HuH-7 (cell line): ENCODE results near the gene DYSF.

ENCODE experiments used
- DNase-seq: peaks from one replicate; pipeline ENCODE4 v3.0.0; 2011; ENCODE audit warnings: low spot score

Gene DYSF

DNA sequence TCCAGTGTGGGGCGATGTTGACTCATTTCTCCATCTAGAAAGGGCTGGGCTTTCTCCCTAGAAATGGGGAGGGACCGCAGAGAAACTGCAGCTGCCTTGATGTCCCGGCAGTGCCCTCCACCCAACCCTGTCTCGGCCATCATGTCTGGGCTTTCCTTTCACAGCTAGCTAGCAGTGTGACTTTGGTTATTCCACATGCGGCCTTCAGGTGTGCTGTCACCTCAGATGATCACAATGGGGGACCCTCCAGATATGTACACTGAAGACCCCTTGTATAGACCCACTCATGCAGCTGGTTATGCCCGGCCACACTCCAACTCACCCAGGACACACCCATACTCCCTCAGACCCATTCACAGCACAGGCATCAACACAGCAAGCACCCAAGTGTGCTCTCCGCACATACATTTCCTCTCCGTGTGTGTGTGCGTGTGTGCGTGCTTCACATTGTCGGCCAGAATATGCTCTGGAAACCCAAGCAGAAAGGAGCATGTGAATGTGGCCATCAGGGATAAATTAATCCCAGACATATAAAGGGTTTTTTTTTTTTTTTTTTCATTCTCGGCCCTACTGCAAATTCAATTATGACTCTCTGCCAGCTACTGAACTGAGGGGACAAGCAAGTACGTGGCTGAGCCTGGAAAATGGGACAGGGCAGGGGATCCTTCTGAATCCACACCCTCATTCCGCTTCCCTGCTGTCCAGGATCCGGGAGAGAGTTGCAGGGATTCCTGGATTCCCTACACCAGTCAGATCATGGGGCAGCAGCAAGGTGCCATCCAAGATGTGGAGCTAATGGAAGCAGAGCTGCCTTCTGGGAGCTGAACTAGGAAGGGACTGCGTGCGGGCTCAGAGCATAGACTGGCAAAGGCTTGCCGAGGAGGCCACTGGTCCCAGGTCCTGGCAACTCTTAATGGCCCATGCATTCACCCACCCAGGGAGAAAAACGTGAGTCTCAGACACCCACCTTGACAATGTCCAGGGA, 240.2 kb downstream of the DYSF start:
- no peak for DNase-seq

DNA sequence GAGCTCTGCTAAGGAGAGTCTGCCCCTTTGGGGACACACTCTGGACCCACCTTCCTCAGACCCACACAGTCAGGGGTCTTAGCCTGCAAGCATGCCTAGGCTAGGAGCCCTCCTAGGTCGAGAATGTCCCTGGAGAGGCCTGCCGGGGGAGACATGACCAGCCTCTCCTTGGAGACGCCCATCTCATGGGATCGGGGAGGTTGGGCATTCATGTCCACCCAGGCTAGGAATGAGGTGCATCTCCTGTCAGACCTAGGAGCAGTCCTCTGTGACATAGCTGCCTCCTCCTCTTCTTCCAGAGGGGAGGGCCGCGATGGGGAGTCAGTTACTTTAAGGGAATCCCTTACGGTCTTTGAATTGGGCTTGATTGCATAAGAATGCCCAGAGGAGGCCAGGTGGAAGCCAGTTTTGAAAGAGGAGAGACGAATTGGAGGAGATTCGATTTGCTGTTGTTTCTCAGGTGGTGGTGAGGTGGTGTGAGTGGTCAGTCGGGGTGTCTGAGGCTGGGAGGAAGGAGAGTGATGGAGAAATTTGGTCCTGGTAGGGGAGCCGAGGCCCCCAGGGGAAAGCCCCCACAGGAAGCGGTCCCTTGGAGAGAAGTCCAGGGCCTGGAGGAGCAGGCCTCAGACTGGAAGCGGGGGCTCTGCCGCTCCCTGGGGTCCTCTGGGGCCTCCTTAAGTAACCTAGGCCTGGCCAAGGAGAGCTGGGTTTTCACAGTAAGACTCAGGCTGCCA, 241.3 kb downstream of the DYSF start:
- DNase-seq = no peak

DNA sequence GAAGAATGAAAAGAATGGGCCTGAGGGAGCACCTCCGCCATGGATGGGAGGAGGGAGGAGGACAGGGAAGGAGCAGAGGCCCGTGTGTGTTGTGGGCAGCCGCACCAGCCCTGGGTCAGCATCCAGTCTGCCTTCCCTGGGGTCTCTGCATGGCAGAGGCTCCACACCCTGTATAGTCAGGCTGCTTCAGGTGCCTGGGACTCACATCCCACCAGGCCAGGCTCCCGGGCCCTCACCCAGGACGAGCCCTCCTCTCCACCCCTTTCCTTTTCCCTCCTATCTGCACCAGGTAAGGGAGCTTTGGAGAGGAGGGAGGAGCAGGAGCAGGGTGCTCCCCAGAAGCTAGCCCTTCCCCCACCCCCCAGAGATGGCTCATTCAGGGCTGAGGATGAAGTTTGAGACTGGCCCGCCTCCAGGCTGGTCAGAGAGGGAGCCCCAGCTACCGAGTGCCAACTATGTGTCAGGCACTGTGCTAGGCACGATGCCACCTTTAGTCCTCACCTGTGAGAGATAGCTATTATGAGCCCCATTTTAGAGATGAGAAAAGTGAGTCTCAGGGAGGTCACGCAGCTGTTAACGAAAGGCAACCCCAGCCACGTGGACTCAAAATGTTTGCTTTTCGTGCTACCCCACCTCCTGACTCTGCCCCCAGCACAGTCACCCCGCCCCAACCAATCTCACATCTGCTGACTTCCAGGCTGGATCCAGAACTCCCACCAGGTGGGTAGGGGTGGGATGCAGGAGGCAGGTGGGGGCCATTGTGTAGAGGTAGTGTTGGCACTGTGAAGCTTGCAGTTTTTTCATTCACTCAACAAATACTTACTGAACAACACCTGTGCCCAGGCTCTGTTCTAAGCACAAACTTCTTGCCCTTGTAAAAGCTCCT, 242.1 kb downstream of the DYSF start:
- no peak for DNase-seq

DNA sequence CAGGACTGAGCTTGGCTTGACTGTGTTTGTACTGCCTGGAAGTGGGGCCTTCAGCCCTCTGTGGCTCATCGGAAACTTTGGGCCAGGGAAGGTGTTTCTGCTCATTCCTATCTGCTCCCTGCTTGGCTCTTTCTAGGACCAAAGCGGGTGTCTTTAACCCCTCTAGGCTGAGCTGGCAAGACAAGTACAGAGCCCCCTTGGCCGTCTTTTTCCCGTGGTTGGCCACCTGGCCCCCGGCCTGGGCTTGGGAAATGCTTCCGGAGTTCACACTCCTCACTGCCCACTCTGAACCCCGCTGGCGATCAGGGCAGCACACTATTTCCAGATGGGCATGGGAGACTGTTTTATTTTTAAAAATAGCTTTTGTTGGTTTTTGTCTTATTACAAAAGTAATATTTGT, 243.0 kb downstream of the DYSF start:
- DNase-seq = no peak

DNA sequence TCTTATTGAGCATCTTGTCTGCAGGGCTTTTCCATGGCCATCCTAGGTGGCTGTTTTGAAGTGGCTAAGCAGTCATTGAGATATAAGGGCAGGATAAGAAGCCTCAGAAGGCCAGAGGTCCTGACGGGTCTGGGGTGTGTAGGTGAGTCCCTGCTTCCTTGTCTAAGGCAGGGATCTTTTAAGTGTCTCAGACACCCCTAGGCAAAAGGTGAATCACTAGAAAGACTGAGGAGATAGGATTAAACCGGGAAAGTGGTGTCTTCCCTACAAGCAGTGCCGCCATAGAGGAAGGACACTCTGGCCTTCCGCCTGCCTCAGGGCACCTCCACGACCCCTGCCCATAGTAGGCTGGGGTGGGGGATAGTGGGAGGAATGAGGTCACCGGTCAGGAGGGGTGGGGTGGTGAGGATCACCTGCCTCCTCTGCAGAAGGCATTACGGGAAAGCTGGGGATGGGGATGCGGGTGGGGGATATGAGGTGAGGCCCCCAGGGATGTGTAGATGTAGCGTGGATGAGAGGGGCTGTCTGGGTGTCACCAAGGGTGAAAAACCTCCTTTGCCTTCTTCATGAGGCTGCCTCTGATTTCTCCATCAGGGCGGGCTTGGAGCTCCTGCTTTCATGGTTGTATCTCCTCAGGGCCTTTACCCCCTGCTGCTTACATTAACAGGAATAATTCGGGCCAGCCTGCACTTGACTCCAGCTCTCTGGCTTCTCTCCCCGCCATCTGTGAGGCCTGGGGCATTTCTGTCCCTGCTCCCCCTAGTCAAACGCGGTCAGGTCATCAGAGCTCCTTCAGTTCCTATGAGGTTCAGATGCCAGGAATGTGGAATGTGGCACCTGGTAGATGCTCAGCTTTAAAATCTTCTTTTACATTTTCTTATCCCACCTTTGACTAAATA, 244.0 kb downstream of the DYSF start:
- DNase-seq = no peak

DNA sequence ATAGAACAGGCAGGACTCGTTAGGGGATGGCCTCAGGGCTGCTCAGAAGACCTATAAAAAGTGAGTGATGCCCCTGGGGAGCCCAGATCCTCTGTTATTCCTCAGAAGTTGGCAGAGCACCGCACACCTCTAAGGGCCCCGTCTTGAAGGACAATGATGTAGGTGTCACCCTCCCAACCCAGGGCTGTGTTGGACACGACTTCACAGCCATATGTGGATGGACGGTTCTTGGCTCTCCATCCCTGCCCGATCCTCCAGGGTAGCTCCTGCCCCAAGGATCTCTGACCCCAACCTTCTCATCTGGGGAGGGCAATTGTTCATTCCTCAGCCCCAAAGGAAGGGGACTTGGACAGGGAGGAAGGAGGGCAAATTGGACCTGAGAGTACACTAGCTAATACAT, 246.1 kb downstream of the DYSF start:
- DNase-seq = no peak

DNA sequence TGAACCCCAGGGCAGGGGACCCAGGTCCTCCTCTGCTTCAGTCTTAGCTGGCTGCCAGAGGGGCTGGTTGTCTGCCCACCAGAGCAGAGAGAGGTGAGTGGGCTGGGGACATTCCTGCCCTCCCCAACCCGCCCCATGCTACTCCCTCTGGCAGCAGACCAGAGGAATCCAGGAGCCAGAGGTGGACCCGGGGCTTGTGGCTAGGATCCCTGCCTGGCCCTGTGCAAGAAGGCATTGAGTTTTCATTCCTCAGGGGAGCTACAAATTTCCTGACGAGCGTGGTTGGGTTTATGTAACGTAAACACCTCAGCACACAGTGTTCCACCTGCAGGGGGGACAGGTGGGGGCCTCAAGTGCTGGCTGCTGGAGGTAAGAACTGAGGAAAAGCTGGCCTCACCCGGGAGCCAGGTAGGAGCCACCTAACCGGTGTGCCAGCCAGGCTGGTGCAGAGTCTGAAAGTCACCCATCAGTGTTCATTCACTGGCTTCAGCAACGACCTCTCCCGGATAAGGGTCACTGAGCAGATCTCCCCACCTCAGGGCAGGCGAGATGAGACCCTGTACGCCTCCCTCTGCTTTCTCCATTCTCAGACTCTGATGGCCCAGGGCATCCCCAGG, 246.8 kb downstream of the DYSF start:
- no peak for DNase-seq

DNA sequence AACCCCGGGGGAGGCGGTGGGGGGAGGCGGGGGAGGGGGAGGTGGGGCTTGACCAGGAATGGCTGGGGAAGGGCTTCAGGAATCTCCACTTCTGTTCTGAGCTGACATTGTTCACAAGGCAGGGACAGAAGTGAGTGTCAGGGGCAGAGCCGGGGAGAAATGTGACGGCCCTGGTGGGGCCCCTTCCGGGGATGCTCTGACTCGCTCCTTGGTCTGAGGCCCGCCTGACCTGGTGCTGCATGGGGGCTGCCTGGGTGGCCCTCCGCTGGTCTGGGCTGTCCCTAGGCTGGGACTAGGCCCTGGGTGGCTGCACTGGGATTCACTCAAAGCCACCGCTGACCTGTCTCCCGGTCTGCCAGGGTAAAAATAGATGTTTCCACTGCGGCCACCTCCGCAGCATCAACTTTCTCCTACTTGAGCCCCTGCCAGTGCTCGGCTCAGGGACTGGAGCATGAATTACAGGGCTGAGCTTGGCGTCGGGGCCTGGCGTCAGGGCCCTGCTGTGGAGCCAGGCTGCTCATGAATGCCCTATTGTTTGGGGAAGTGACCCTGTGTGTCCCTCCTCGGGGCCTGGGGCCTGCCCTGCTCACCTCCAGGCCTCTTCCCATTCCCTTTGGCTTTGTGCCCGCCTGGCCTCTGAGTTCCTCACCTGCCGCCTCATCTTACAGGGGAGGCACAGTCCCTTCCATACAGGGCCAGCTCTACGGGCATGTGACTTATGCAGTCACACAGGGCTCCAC, 247.5 kb downstream of the DYSF start:
- DNase-seq = no peak

DNA sequence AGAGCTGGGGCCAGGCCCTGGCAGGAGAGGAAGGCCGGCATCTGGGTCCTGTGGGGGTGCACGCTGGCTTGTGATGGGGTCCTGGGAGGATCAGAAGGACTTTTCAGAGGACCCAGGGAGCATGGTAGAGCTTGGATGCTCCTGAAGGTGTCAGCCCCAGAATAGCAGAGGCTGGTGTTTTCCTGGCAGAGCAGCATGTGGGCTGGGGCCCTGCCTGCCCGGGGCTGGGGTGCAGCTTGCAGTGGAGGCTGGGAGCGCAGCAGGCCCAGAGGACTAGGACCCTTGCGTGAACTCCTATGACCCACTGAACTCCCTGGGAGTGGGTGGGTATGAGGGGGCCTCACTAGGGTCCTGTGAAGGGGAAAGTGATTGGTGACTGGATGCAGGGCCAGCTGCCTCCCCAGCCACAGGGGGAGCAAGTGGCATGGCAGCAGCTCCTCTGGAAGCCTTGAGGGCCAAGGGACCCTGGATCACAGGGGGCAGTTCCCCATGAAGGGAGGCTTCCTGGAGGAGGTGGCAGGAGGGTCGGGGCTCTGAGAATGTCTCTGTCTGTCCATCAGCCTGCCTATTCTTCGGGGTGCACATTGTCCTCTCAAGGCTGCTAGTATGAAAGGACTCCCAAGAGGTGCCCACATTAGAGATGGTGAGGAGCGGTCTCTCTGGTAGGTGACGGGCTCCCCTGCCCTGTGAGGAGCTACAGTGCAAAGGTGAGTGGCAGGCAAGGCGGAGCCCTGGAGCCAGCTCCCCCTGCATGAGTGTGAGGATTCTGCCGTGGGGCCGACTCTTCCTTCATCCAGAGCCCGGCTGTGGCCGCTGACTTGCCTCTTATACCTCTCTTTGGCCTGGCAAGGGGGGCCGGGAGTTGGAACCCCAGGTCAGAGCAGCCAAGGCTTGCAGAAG, 249.0 kb downstream of the DYSF start:
- no peak for DNase-seq

DNA sequence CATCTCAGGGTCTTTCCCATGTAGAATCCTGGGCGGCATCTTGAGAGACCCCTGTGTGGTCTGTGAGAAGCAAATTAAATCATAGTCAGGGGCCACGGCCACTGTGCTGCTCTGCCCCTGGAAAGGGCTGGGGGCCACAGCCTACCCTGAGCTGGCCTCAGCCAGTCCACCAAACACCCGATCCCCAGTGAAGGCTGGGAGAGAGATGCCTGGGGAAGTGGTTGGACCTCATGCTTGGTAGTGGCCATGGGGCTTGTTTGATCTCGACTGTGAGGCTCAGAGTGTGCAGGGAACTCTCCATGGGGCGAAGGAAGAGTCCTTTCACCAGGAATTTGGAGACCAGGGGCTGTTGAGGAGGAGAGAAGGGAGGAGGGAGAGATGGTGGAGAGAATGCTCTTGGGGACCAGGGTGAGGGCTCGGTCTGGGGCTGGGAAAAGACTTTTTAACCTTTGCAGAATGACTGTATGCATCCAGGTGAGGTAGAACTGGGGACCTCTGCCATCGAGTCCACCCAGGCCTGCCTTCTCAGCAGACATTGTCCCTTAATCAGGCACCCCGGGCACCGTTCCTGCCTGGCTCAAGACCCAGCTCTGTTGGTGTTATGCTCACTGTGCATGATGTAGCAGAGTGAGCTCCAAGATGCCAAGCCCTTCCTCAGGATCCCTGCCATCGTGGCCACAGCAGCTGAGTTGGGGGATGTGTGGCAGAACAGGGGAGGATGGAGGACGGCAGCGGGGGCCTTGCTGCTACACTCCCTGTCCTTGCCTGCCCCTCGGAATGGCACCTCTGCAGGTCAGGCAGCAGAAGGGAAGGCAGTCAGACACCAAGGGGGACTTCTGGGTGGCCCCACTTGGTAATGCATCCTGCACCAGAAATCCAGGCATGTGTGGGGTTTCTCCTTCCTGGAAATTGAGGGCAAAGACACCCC, 249.9 kb downstream of the DYSF start:
- DNase-seq = no peak

DNA sequence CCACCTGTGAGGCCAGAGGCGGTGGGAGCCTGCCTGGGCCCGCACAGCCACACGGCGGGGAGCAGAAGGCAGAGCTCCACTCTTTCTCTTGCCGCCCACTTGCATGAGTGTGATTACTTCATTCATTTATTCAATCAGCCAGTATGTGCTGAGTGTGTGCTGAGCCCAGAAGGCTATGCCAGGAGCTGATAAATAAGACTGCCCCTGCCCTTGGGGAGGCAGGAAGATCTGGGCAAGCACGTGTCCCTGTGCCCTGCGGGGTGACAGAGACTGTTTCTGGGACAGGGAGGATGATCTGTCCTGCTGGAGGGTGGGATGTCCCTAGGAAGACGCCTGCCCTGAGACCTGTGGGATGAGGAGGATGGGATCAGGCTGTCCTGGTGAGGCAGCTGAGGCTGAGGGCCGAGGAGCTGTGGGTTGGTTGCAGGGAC, 250.8 kb downstream of the DYSF start:
- no peak for DNase-seq

DNA sequence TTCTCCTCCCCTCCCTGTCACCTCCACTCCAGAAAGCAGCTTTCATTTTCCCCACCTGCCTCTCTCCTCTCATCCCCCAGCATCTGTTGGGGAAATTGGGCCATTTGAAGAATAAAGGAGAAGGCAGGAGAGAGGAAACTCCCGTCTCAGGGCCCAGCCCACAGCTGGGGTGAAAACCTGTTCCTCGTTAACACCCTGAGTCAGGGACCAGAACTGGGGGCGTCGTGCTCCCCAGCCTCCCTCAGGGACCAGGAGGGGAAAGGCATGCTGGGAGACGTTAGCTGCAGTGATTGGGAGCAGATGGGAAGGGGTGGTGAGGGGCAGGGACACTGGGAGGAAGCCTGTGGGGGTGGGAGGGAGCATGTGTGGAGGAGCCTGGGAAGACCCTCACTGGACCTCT, 251.3 kb downstream of the DYSF start:
- DNase-seq = no peak

DNA sequence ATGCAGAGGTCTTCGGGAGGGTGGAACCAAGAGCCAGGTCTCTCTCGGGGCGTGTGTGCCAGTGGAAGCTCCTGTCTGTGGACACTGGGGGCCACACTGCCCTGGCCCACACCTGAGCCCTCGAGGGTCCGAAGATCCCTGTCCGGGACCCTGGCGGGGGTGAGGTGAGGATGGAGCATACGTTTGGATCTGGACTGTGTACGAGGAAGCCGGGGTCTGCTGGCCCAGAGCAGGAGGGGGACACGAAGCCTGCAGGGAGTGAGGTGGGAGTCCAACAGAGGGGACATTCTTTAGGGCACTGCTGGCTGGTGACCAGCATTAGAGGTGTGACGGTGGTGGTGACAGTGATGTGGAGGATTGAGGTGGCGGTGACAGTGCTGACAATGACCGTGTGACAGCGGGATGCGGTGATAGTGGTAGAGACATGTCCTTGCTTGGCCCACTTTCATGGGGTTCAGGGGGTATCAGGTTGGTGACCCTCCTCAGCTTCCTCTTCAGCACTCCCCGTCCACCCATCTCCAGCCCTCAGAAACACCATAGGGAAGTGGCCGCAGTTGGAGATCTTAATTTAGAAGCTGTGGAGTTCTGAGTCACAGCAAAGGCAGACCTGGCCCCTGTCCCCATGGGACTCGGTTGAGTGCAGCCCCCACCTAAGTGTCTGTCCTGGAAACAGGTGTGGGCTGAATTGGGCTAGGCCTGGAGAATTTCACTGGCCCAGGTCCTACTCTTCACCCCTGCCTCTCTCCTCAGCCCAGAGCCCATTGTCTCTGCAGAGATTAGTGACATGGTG, 252.0 kb downstream of the DYSF start:
- no peak for DNase-seq

DNA sequence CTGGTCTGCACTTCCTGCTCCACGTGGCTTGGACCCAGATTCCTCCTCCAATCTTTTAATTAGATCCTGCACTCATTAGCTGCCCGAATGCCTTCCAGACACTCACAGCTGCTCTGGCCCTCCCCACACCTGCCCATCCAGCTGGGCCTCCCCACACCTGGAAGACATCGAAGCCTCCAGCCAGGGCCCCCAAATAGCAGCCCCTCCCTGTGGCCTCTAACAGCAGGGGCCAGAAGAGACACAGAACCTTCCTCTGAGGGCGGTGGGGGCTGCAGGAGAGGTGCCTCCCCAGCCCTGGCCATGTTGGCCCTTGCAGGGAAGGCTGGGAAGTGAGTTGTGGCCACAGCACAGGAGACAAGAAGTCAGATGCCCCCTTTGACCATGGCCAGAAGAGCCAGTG, 252.8 kb downstream of the DYSF start:
- DNase-seq = no peak

DNA sequence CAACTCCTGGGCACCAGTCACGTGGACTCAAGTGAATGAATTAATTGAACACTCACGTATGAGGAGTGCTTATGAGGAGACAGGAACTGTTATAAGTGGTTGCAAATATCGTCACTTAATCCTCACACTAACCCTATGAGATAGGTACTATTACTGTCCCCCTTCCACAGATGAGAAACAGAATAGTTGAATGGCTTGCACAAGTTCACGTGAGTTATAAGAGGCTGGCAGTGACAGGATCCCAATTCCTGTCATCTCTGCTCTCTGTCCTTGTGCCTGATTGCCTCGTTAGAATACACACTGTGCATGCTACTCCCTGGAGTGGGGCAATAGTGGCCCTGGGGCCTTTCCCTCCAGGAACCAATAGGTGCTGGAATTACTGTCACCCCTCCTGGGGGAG, 253.5 kb downstream of the DYSF start:
- DNase-seq = no peak

DNA sequence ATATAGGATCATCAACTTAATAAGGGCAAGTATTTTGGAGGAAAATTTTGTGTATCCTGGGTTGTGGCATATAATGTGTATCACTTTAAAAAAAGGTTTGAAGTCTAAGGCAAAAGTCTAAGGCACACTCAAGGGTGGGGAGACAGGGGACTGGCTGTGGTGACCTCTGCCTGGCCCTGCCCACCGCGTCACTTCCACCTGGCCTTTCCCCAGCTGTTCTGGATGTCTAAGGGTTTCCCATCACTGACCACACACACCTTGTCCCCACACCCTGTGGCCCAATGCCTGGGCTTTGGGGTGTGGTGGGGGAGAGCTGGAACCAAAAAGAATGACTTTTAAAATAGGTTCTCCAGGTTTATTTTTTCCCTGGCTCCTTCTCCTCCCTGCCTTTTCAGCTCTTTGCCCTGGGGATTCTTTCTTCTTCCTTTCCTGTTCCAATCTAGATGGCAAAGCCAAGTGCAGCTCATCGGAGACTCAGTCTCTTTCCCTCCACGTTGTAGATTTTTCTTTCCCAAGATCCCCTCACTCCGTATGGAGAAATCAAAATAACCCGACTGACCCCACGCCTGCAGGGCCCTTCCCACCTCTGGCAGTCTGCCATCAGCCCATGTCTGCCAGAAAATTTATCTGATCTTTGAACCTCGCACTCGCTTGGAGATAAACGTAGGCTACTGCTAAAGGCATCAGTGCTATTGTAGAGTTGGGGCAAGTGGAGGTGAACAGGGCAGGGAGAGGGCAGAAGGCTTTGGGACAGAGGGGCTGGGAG, 257.2 kb downstream of the DYSF start:
- DNase-seq = peak; percentile 76
